ENCODE data around the gene ROBO1.
"Not testable (repeated sequence)": the region's sequence is repeated elsewhere in the genome, so short reads cannot be mapped to it uniquely, and the experiment has no call there.

Gene ROBO1

DNA sequence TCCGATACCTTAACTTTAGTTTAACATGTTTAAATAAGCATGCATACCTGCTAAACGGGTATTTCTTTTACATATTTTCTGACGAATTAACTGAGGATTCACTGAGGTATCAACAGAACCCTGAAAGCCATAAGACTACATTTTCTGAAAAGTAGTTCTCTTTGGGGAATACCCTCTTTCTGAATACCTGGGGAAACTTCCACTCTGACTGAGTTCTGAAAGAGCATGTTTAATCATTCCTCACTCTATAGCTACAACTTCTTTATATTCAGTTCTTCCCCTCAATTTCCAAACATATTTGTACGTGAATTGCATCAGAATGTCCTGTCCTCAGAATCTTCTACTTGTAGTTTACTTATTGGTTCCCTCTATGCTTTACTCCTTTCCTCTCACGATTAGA, 403.0 kb downstream of the ROBO1 start:
- H3K27me3 Mint-ChIP-seq, result no peaks in the 10 kb centered on the region
- no peak overlapping the region for H3K4me3 Mint-ChIP-seq
- no peak for ATAC-seq (replicated peaks)
- no peak for DNase-seq
- peaks cover 0 to 13% of the 10 kb centered on the region in 2 donors for H3K9me3 Mint-ChIP-seq
- H3K36me3 Mint-ChIP-seq (ENCODE audit: insufficient read depth), result no peaks in the 10 kb centered on the region
- H3K4me1 Mint-ChIP-seq (ENCODE audit: low read depth in 2 of 2), result no peaks in the 10 kb centered on the region
- no peak overlapping the region for H3K27ac Mint-ChIP-seq

DNA sequence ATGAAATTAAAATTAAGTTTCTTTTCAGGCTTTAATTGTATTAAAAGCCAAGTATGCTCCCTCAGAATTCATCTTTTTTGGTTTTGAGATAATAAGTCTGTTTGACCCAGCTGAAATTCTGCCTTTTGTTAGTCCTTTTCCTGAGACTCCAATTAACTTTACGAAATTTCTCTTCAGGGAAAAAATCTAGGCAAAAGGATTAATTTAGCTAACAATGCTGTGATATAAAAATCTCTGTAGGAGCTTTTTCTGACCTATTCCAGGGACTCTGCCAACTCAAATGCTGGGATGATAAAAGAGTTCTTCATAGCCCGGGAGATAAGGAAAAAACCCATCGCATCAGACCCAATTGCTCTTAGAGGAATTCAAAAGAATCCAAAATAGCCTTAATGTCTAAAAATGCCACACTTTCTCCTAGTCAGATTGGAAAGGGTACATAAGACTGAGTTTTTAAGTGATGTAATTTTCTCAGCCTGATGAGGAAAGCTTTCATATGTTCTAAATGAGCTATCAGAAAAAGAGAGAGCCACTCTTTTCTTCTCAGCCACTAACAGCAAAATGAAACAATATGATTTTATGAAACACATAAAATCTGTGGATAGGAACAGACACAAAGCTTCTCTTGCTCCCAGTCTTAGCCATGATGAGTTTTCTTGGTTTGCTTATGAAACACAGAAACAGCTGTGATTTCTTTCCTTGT, 405.1 kb downstream of the ROBO1 start:
- no peak overlapping the region for H3K4me3 Mint-ChIP-seq
- DNase-seq, result no peak
- no peaks in the 10 kb centered on the region for H3K4me1 Mint-ChIP-seq (ENCODE audit: low read depth in 2 of 2)
- ATAC-seq (replicated peaks), result no peak
- H3K27me3 Mint-ChIP-seq, result no peaks in the 10 kb centered on the region
- peaks cover 0 to 10% of the 10 kb centered on the region in 2 donors for H3K9me3 Mint-ChIP-seq
- no peaks in the 10 kb centered on the region for H3K36me3 Mint-ChIP-seq (ENCODE audit: insufficient read depth)
- H3K27ac Mint-ChIP-seq, result no peak overlapping the region

DNA sequence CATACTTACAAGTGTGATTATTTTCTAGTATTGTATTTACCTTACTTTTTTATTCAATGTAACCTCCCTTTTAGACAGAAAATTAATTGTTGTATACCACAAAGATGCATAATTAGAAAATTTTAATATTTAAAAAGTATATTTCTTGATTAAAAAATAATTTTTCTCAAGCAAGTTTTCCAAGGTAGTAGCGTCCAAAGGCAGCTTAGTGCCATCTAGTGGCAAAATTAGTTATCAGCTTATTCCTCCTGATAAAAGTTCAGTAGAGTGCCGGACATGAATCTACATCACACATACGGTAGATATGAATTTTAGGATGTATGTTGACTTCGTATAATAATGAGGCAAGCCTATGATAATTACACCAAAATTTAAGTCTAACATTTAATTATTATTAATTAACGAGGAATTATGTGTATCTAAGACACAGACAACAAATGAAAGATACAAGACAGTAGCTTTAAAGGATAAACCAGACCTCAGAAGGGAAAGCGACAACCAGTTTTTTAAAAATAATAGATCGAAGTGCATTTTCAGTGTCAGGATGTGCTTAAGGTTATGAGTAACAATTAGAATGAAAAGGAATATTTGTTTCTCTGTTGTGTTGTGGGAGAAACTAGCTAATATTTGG, 405.9 kb downstream of the ROBO1 start:
- Mint-ChIP-seq H3K4me1 (ENCODE audit: low read depth in 2 of 2) (no peaks in the 10 kb centered on the region), H3K9me3 (peaks cover 0 to 14% of the 10 kb centered on the region in 2 donors), H3K27ac (no peak overlapping the region), H3K4me3 (no peak overlapping the region), H3K36me3 (ENCODE audit: insufficient read depth) (no peaks in the 10 kb centered on the region), H3K27me3 (no peaks in the 10 kb centered on the region)
- no peak for ATAC-seq (replicated peaks)
- no peak for DNase-seq

DNA sequence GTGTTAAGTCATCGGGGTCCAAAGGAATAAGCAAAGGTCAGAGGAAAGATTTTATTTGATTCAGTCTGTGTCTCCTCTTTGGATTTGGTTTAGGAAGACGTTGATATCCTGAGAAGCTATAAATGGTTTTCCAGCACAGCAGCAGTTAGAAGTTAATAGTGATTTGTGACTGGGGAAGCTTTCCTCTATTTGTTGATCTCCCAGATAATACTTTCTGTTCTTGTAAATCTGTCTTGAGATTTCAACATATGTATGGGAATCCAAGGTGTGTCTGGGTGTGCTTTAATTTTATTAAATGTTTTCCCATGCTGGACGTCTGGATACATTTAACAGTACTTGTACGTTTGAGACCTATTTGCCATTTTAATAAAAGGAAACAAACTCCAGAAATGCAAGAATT, 409.5 kb downstream of the ROBO1 start:
- no peaks in the 10 kb centered on the region for H3K27me3 Mint-ChIP-seq
- H3K4me3 Mint-ChIP-seq, result no peak overlapping the region
- ATAC-seq (replicated peaks), result no peak
- no peaks in the 10 kb centered on the region for H3K4me1 Mint-ChIP-seq (ENCODE audit: low read depth in 2 of 2)
- H3K36me3 Mint-ChIP-seq (ENCODE audit: insufficient read depth), result no peaks in the 10 kb centered on the region
- H3K27ac Mint-ChIP-seq, result no peak overlapping the region
- H3K9me3 Mint-ChIP-seq, result peaks cover 0 to 7% of the 10 kb centered on the region in 2 donors
- no peak for DNase-seq

DNA sequence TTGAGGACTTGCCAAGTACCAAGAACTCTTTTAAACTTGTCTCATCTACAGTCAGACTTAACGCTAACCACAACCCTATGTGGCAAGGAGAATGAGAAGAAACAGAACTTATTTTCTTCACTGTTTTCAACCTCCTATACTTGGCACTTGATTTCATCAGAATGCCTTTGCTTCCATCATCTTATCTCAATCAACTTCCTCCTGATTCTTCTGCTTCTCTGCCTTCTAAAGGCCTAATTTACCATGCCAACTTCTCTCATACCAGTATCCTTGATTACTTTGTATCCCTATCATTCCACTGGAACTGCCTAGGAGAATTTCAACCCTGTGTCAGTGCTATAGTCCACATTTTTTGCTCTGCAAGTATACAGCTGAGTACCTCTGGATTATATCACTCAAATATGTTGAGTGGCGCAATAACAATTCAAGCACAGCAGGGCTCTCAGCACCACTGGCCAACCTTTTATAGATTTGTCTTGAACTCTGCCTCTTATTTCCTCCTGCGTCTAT, 413.6 kb downstream of the ROBO1 start:
- DNase-seq (no peak), ATAC-seq (replicated peaks) (no peak)
- no peaks in the 10 kb centered on the region for H3K27me3 Mint-ChIP-seq
- H3K4me3 Mint-ChIP-seq, result no peak overlapping the region
- H3K27ac Mint-ChIP-seq, result no peak overlapping the region
- H3K4me1 Mint-ChIP-seq (ENCODE audit: low read depth in 2 of 2), result no peaks in the 10 kb centered on the region
- peaks cover 0 to 7% of the 10 kb centered on the region in 2 donors for H3K9me3 Mint-ChIP-seq
- no peaks in the 10 kb centered on the region for H3K36me3 Mint-ChIP-seq (ENCODE audit: insufficient read depth)

DNA sequence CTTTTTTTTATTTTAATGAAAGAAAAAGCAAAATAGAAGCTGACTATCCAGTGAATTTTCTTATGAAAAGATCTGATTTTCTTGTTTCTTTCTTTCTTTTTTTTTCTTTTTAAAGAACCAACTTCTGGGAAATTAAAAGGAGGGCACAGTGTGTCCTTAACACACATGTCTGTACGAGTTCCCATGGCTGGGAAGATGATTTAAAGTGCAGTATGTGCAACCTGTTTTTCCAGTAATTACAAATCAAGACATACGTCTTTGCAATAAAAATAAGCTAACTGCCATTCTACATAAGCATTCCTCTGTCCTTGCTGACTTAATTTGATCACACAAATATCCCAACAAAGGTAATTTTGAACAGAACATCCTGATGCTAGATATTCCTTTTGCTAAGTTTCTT, 416.1 kb downstream of the ROBO1 start:
- no peak for ATAC-seq (replicated peaks)
- Mint-ChIP-seq H3K4me1 (ENCODE audit: low read depth in 2 of 2) (no peaks in the 10 kb centered on the region), H3K36me3 (ENCODE audit: insufficient read depth) (no peaks in the 10 kb centered on the region), H3K9me3 (peaks cover 0 to 3% of the 10 kb centered on the region in 2 donors), H3K4me3 (no peak overlapping the region), H3K27me3 (no peaks in the 10 kb centered on the region), H3K27ac (no peak overlapping the region)
- no peak for DNase-seq

DNA sequence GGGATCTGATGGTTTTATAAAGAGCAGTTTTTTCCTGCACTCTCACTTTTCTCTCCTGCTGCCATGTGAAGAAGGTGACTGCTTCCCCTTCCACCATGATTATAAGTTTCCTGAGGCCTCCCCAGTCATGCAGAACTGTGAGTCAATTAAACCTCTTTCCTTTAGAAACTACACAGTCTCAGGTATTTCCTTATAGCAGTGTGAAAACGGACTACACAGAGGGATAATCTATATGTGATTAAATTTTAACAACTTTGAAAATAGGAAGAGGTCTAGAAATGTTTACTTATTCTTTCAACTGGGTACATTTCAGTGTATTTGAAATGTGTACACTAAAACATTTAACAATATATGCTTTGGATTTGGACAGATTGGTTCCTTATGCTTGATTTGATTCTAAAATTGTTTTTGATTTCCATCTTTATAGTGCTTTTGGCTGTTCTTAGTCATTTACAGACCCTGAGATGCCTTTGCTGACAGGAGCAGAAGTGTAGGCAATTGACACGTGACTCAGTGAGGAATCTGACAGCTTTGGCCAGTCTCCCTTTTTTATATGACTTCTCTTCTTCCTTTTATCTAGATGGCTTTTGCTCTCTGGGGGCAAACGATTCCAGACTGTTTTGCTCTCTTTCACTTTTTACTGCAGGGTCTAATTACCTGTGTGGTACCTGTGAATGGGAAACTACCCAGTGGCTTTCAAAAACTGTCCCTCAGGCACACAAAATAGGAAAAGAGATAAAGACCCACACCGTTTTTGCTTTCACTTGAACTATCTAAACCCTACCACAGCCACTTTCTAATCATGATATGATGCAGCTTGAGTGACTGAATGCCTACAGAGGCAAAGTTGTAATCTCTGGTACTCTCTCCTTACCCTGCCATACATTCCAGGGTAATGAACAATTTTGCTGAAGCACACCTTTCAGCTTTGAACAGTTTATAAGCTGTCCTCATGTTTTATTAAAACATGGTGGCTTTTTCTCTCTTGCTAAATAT, 422.6 kb downstream of the ROBO1 start:
- no peaks in the 10 kb centered on the region for H3K4me1 Mint-ChIP-seq (ENCODE audit: low read depth in 2 of 2)
- no peak overlapping the region for H3K27ac Mint-ChIP-seq
- H3K27me3 Mint-ChIP-seq, result no peaks in the 10 kb centered on the region
- ATAC-seq (replicated peaks), result no peak
- H3K36me3 Mint-ChIP-seq (ENCODE audit: insufficient read depth), result no peaks in the 10 kb centered on the region
- H3K4me3 Mint-ChIP-seq, result no peak overlapping the region
- no peak for DNase-seq
- peaks cover 2 to 8% of the 10 kb centered on the region in 2 donors for H3K9me3 Mint-ChIP-seq

DNA sequence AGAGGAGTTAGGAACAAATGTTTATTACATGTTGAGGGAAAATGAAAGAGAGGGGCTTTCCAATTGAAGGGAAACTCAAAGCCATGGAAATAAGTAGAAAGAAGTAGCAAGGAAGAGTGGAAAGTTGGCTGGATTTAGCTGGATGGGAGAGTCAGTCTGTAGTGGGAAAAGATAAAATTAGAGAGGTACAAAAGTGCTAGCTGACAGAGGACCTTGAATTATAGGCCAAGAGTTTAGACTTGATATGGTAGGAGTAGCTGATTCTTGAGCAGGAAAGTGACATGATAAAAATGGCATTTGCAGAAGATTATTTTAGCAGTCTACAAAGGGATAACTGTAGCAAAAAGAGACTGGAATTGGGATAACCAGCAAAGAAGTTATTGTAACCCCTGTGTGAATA, 425.8 kb downstream of the ROBO1 start:
- no peak for DNase-seq
- no peaks in the 10 kb centered on the region for H3K36me3 Mint-ChIP-seq (ENCODE audit: insufficient read depth)
- no peak overlapping the region for H3K4me3 Mint-ChIP-seq
- H3K4me1 Mint-ChIP-seq (ENCODE audit: low read depth in 2 of 2), result no peaks in the 10 kb centered on the region
- no peak for ATAC-seq (replicated peaks)
- H3K9me3 Mint-ChIP-seq, result peaks cover 2 to 8% of the 10 kb centered on the region in 2 donors
- H3K27ac Mint-ChIP-seq, result no peak overlapping the region
- no peaks in the 10 kb centered on the region for H3K27me3 Mint-ChIP-seq

DNA sequence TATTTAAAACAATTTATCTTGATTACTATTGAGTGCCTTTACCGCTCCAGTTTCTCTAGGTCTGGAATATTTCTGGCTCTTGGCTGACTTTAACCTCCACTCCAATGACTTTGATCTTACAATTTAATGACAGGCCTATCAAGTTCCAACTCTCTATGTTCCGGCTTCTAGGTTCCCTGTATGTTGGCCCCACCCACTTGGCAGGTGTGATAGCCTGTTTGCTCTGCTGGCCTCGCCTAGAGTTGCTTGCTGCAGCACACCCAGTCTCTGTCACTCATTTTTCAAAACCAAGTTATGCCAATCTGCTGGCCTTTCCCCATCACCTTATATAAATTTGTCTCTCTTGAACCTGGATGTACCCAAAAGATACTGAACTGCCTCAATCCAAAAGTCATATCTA, 428.0 kb downstream of the ROBO1 start:
- DNase-seq, result no peak
- H3K36me3 Mint-ChIP-seq (ENCODE audit: insufficient read depth), result no peaks in the 10 kb centered on the region

DNA sequence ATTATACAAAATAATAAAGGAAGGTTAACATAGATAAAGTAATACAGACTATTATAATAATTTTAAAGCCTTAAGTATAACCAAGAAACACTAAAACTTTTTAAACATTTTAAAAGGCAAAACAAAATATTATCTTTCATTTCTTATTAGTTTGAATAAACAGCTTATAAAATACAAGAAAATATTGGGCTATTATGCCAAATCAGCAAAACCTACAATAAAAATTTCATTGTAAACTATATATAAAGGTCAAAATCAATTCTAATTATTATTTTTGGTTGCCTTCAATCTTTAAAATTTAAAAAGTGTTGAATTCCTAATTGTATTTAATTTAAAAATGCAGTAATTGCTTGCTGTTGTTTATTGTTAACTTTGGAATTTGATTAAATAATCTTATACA, 430.0 kb downstream of the ROBO1 start:
- no peak overlapping the region for H3K4me3 Mint-ChIP-seq
- ATAC-seq (replicated peaks), result no peak
- H3K27me3 Mint-ChIP-seq, result no peaks in the 10 kb centered on the region
- no peaks in the 10 kb centered on the region for H3K4me1 Mint-ChIP-seq (ENCODE audit: low read depth in 2 of 2)
- no peak overlapping the region for H3K27ac Mint-ChIP-seq
- peaks cover 4 to 8% of the 10 kb centered on the region in 2 donors for H3K9me3 Mint-ChIP-seq
- DNase-seq, result no peak
- H3K36me3 Mint-ChIP-seq (ENCODE audit: insufficient read depth), result no peaks in the 10 kb centered on the region

More for the DNA sequence above, 428.0 kb downstream of the ROBO1 start:
- no peaks in the 10 kb centered on the region for H3K27me3 Mint-ChIP-seq
- H3K4me1 Mint-ChIP-seq (ENCODE audit: low read depth in 2 of 2), result no peaks in the 10 kb centered on the region
- H3K9me3 Mint-ChIP-seq, result peaks cover 0 to 4% of the 10 kb centered on the region in 2 donors
- no peak for ATAC-seq (replicated peaks)
- H3K27ac Mint-ChIP-seq, result no peak overlapping the region
- no peak overlapping the region for H3K4me3 Mint-ChIP-seq

DNA sequence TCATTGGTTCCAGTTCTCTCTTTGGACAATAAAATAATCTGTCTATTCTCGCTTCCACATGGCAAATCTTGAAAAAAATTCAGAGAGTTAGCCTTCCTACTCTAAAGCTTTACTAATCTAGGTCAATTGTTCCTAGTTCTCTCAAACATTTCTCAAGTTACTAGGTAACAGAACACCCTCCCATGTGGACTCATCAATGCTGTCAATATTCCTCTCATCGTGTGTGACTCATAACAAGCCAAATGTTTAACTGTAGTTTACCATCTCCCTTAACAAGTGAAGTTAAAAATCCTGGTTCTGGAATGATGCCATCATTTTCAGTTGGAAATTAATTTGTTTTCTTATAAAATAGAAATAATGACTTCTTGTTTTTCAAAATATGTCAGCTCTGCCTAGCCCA, 438.6 kb downstream of the ROBO1 start:
- Mint-ChIP-seq H3K36me3 (ENCODE audit: insufficient read depth) (no peaks in the 10 kb centered on the region), H3K4me3 (no peak overlapping the region), H3K27me3 (no peaks in the 10 kb centered on the region), H3K4me1 (ENCODE audit: low read depth in 2 of 2) (no peaks in the 10 kb centered on the region), H3K27ac (no peak overlapping the region), H3K9me3 (peaks cover 6 to 14% of the 10 kb centered on the region in 2 donors)
- ATAC-seq (replicated peaks) (no peak), DNase-seq (no peak)

DNA sequence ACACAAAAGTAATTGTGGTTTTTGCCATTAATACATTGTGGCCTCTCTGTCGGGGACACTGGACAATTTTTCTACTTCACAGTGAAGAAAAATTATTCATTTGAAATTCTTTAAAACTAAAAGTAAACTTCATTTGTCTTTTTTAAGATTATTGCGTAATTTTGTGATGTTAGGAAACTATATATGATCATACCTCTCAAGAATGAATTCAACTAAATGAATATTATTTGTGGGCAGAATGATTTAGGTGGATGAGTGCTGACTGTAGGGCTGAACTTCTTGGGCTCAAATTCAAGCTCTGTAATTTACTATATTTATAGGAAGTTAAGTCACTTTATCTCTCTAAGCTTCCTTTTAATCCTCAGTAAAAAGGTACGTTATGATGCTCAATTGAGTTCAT, 441.2 kb downstream of the ROBO1 start:
- Mint-ChIP-seq H3K27ac (no peak overlapping the region), H3K9me3 (peaks cover 6 to 8% of the 10 kb centered on the region in 2 donors), H3K4me3 (no peak overlapping the region), H3K36me3 (ENCODE audit: insufficient read depth) (no peaks in the 10 kb centered on the region), H3K4me1 (ENCODE audit: low read depth in 2 of 2) (no peaks in the 10 kb centered on the region), H3K27me3 (no peaks in the 10 kb centered on the region)
- ATAC-seq (replicated peaks), result no peak
- no peak for DNase-seq

DNA sequence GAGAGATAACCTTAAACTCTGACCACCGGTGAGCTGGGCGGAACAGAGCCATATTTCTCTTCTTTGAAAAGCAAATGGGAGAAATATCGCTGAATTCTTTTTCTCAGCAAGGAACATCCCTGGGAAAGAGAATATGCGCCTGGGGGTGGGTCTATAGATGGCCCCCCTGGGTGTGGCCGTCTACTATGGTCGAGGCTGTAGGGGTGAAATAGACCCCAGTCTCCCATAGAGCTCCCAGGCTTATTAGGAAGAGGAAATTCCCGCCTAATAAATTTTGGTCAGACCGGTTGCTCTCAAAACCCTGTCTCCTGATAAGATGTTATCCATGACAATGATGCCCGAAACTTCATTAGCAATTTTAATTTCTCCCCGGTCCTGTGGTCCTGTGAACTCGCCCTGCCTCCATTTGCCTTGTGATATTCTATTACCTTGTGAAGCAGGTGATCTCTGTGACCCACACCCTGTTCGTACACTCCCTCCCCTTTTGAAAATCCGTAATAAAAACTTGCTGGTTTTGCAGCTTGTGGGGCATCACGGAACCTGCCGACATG, 441.9 kb downstream of the ROBO1 start:
- not testable (repeated sequence) for H3K27ac Mint-ChIP-seq; H3K4me3 Mint-ChIP-seq; DNase-seq; H3K9me3 Mint-ChIP-seq; H3K36me3 Mint-ChIP-seq (ENCODE audit: insufficient read depth); H3K4me1 Mint-ChIP-seq (ENCODE audit: low read depth in 2 of 2); ATAC-seq (replicated peaks); H3K27me3 Mint-ChIP-seq
